Keratinocyte (primary cell): ENCODE data around the gene APOBEC3C.

Source experiments
- CTCF ChIP-seq, 3 experiments: IDR thresholded peaks in 1 of 3; conservative IDR thresholded peaks in 1 of 3; optimal IDR thresholded peaks in 1 of 3; 2 replicates in 2 of 3; 3 replicates in 1 of 3; pipeline versions ENCODE3 to v1.5.1; 2011; ENCODE audit warnings: low read length in 3 of 3, mild to moderate bottlenecking in 3 of 3, moderate library complexity in 2 of 3, control low read depth in 1 of 3, inconsistent platforms in 1 of 3; ENCODE audit not compliant: insufficient read depth in 2 of 3; ENCODE audit errors: extremely low read depth in 1 of 3
- EZH2 ChIP-seq: IDR thresholded peaks from one replicate; pipeline ENCODE4 v1.6.1; 2012; ENCODE audit warnings: inconsistent platforms, mild to moderate bottlenecking, low read length, moderate library complexity

GRCh38 chr22:39028281-39028680 is 14.2 kb downstream of the APOBEC3C start:
- no peak for TF ChIP-seq CTCF (optimal IDR thresholded peaks at IDR 0.05 in 1 of 3, IDR thresholded peaks at IDR 0.05 in 1 of 3, conservative IDR thresholded peaks at IDR 0.05 in 1 of 3; ENCODE audit: extremely low read depth in 1 of 3, insufficient read depth in 2 of 3, low read length in 3 of 3)
- no peak for TF ChIP-seq EZH2
